Epithelial cell of proximal tubule (primary cell): ENCODE results near the gene ANOS1. TPM values are rescaled to one million over a fixed set of nuclear protein-coding genes. Genes with fewer than 3 reads are reported as not detected.
"Not testable (repeated sequence)": the region's sequence is repeated elsewhere in the genome, so short reads cannot be mapped to it uniquely, and the experiment has no call there.

ENCODE experiments used
- DNase-seq: peaks from one replicate; pipeline ENCODE4 v3.0.0-alpha.2; 2011; ENCODE audit warnings: low read depth
- H3K4me3 ChIP-seq: 2 replicates; pipeline ENCODE4 v1.5.1; 2011; ENCODE audit warnings: low read depth, mild to moderate bottlenecking, low read length
- total RNA-seq: library from RNA; depleted of rRNA; stranded (reverse); fragments of >200 nt; gene quantifications from 2 replicates; pipeline ENCODE4 v1.2.3, GENCODE V29; 2015
- TF ChIP-seq, protein P1 (sequence below): conservative IDR thresholded peaks from 2 replicates; pipeline ENCODE4 v1.5.1; 2012; ENCODE audit warnings: low read depth, mild to moderate bottlenecking, low read length

ANOS1 gene
- total RNA-seq, 1 donor from 2014 or later: 2.3 TPM

GRCh38 chrX:8504451-8504850, 227.5 kb downstream of the ANOS1 start:
- TF ChIP-seq, protein P1, sequence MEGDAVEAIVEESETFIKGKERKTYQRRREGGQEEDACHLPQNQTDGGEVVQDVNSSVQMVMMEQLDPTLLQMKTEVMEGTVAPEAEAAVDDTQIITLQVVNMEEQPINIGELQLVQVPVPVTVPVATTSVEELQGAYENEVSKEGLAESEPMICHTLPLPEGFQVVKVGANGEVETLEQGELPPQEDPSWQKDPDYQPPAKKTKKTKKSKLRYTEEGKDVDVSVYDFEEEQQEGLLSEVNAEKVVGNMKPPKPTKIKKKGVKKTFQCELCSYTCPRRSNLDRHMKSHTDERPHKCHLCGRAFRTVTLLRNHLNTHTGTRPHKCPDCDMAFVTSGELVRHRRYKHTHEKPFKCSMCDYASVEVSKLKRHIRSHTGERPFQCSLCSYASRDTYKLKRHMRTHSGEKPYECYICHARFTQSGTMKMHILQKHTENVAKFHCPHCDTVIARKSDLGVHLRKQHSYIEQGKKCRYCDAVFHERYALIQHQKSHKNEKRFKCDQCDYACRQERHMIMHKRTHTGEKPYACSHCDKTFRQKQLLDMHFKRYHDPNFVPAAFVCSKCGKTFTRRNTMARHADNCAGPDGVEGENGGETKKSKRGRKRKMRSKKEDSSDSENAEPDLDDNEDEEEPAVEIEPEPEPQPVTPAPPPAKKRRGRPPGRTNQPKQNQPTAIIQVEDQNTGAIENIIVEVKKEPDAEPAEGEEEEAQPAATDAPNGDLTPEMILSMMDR: no peak
- H3K4me3 ChIP-seq: no peak overlapping the region
- DNase-seq: no peak

DNA sequence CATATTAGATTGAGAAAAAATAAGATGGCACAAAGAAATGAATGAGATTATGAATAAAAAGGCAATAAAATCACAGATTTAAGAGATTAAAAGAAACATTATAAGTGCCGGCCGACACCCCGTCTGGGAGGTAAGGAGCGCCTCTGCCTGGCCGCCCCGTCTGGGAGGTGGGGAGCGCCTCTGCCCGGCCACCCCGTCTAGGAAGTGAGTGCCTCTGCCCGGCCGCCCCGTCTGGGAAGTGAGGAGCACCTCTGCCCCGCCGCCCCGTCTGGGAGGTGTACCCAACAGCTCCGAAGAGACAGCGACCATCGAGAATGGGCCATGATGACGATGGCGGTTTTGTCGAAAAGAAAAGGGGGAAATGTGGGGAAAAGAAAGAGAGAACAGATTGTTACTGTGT, 229.8 kb downstream of the ANOS1 start:
- H3K4me3 ChIP-seq, DNase-seq: not testable (repeated sequence)

DNA sequence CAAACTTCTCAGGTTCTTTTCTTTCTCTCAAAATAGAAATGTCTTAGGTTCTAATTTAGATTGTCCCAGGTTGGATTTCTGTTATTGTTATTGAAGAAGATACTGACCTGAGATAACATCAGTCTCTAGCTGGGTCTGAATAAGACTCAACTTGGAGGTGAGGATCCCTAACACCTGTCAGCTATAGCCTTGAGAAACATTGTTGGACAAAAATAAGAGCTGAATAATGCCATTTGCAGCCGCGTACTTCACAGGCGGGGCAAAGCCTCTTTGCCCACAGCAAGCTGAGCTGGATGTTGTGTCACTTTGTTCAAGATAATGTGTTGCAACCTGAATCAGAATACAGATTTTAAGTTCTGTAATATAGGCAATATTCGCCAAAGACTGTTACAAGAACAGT, 231.7 kb downstream of the ANOS1 start:
- no peak for DNase-seq
- H3K4me3 ChIP-seq: no peak overlapping the region
- TF ChIP-seq, protein P1: no peak

GRCh38 chrX:8495036-8495435, 236.9 kb downstream of the ANOS1 start:
- H3K4me3 ChIP-seq, DNase-seq: not testable (repeated sequence)

DNA sequence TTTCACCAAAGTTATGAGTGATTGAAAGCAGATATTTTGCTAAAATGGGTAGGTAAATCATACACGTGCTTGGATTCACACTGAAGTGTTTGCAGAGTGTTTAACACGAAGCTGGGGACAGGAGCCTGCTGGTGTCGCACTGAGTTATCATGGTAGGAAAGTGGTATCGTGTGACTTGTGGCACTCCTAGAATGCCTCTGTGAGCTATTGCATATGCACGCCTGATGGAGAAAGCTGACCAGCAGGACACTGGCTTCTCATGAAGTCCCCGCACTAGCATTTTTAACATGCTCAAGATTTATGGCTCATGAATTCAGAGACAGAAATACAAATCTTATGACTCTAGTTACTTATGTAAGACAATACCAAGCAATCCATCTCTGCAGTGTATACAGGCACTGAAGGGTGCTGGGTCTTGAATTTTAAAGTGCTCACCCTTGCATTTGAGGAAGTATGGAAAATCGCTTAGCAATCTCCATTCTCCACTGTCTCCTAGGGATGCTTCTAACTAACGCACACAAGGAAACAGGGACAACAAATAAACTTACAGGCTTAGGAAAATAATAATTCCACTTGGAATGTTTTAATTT, 247.5 kb downstream of the ANOS1 start:
- H3K4me3 ChIP-seq: no peak overlapping the region
- TF ChIP-seq, protein P1: no peak
- no peak for DNase-seq

Other genes with a start within 250 kb of the ANOS1 start
- gene FAM9A, start 69.2 kb upstream of the ANOS1 start, total RNA-seq: not detected in 2 replicates